Central memory CD4-positive, alpha-beta T cell (primary cell): Measurements from ENCODE around the gene CACNA1H.

Source experiments
- DNase-seq: peaks from one replicate; pipeline ENCODE4 v3.0.0; 2022

CACNA1H gene

GRCh38 chr16:1123525-1124230, 29.2 kb upstream of the CACNA1H start:
- no peak for DNase-seq

- no peak for DNase-seq
These were observed 28.6 kb upstream of the CACNA1H start for GRCh38 chr16:1124291-1124690.

GRCh38 chr16:1124795-1125194, 28.1 kb upstream of the CACNA1H start:
- DNase-seq = no peak

- peak; percentile 9 for DNase-seq
These were observed 27.4 kb upstream of the CACNA1H start for GRCh38 chr16:1125471-1125870.

- no peak for DNase-seq
These were observed 26.9 kb upstream of the CACNA1H start for GRCh38 chr16:1126044-1126443.

DNA sequence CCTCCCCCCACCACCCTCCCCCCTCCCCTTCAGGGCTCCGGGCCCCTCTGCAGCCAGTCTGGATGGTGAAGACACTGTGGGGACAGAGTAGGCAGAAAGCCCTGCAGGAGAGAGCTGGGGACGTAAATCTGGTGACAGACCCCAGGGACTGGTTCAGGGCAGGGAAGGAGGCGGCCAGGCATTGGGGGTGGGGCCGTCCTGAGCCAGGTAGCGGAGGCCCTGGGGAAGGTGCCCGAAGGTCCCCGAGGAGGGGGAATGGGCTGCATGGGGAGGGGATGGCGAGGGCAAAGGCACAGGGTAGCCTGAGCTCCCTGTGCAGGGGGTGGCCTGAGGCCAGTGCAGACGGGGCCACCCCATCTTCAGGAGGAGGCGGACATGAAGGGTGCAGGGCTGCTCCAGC, 26.3 kb upstream of the CACNA1H start:
- no peak for DNase-seq

DNA sequence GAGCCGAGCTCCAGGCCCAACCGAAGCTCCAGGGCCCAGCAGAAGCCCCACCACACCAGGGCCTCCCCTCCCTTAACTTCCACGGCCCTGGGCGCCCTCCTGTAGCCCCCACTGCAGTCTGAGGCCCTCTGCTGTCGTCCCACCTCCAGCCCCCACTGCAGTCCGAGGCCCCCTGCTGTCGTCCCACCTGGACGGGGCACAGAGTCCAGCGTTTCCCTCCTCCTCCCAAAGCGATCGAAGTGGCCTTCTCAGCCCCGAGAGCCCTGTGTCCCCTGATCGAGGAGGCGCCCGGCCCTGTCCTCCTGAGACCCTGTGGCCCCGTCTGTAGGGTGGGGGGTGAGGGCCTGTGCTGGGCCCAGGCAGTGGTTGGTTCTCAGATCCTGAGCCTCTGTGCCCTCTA, 25.8 kb upstream of the CACNA1H start:
- no peak for DNase-seq

DNA sequence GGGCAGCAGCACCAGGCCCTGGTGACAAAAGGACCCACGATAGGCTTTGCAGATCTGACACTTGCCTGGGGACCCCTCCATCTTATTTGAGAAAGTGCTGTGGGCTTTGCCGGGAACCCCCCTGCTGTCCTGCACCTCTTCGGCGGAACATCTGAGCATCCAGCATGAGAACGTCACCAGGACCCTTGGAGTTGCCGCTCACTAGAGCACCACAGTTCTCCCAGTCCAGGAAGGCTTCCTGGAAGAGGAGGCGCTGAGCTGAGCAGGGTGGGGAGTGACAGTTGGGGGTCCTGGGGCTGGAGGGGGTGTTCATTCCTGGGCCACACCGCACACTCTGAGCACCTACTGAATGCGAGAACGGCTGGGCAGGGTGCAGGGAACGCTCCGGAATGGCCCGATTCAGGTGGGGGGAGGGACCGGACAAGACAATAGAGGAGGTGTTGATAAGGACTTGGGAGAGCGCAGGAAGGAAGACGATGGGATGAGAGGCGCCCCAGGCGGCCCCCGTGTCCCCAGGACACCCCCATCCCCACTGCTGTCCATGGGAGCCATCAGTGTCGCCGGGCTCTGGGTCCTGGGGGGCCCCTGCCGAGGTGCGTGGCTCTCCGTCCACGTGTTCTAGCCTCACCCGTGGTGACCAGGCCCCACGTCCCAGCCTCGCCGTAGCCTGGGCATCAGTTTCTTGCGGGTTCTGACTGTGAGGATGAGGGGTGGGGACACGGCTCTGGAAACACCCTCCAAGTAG, 24.8 kb upstream of the CACNA1H start:
- DNase-seq = no peak

DNA sequence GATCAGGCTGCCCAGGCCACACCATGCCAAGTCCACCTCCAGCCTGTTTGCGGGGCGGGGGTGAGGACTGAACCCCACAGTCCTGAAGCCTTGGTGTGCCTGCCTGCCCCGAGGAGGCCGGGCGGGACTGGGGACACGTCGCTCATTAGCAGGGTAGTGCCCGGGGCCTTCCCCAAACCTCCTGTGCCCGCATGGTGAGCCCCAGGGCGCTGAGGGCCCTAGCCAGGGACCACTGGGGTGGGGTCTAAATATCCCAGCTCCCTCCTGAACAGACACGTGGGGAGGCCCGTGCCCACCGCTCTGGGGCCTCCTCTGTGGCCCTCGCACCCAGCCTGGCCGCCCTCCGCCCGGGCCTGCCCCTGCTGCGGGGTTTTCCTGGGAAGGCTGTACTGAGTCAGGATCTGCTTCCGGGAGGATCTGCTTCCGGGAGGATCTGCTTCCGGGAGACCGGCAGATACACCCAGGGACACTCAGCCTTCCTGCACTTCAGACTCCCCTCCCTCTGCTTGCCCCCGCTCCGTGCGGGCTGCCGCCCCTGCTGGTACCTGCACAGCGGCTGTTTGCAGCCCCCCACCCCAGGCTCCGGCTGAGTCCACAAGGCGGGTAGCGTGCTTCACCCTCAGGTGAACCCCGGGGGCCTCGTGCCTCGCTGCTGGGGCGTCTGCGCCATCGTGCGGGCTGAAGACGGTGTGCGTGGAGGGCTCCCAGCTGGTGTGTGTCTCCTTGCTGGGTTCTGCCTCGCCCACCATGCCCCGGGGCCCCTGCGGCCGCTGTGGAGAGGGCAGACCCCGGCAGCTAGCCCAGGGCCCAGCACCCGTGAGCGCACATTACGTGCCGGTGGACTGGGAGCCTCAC, 23.6 kb upstream of the CACNA1H start:
- no peak for DNase-seq

DNA sequence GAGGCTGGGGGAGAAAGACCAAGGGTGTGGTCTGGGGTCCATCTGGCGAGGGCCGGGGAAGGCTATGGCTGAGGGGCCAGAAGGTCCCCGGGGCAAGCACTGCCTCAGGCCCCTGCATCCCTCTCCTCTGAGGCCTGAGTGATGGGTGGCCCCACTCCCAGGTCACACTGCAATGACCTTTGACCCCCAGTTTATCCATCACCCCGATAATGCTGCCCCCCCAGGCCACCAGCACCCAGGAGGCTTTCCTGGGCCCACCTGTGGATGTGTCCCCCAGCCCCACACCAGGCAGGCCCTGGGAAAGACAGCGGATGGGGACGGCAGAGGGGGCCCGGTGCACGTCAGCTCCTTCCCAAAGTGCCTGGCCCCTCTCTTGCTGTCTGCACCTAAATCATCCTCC, 22.5 kb upstream of the CACNA1H start:
- no peak for DNase-seq

- no peak for DNase-seq
These were observed 21.4 kb upstream of the CACNA1H start for GRCh38 chr16:1131378-1131994.

- DNase-seq = no peak
These were observed 20.5 kb upstream of the CACNA1H start for GRCh38 chr16:1132431-1132830.

DNA sequence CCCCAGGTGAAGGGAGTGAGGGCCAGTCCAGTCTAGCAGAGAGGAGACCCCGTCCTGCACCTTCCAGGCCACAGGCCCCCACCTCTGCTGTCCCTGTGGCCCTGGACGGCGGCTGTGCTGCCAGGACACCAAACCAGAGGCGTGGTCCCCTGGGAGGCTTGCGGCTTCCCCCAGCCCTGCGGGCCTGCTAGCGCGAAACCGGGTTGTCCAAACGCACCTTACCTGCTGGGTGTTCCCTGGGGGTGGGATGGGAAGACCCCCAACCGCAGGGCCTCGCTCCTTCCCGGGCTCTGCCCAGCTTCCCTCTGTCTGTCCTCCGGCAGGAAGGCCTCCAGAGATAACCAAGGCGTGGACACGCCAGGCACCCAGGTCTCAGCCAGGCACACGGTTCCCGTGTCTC, 19.6 kb upstream of the CACNA1H start:
- DNase-seq = no peak

- no peak for DNase-seq
These were observed 18.9 kb upstream of the CACNA1H start for GRCh38 chr16:1133810-1134520.

DNA sequence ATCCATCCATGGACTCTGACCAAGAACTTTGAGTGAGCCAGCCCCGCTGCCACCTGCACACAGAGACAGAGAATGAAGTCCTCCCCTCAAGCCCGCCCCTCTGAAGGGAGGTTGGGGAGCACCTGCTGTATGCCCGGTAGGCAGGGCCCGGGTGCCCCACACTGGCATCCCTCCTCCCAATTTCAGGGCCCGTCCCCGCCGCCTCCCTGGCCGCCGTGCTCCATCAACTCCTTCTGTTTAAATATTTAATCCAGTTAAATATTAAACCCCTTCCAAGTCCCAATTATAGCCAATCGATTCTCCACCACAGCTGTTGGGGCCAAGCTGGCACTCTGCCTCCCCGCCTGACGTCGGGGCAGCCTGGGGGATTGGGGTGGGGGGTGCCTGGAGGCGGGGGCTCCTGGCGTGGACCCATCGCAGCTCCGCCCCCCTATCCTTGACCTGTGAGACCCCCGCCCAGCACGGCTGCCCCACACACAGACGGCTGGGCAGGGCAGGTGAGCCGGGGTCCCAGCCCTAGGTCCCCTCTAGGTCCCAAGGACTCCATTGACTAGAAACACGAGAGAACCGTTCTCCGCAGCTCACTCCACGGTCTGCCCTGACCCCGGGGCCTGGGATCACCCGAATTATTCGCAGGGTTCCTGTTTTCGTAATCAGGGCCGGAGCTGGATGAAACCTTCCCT, 18.0 kb upstream of the CACNA1H start:
- DNase-seq = no peak

DNA sequence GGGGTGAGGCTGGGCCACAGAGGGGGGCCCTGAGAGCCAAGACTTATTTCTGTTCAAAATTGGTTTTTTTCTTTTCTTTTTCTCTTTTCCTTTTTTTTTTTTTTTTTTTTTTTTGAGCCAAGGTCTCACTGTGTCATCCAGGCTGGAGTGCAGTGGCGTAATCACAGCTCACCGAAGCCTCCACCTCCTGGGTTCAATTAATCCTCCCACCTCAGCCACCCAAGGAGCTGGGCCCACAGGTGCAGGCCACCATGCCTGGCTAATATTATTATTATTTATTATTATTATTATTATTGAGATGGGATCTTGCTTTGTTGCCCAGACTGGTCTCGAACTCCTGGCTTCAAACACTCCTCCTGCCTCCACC, 17.5 kb upstream of the CACNA1H start:
- DNase-seq = no peak

- no peak for DNase-seq
These were observed 15.3 kb upstream of the CACNA1H start for GRCh38 chr16:1137604-1138003.

- DNase-seq = no peak
These were observed 12.2 kb upstream of the CACNA1H start for GRCh38 chr16:1140582-1141162.

- DNase-seq = no peak
These were observed 11.7 kb upstream of the CACNA1H start for GRCh38 chr16:1141191-1141590.

- no peak for DNase-seq
These were observed 11.2 kb upstream of the CACNA1H start for GRCh38 chr16:1141716-1142115.

DNA sequence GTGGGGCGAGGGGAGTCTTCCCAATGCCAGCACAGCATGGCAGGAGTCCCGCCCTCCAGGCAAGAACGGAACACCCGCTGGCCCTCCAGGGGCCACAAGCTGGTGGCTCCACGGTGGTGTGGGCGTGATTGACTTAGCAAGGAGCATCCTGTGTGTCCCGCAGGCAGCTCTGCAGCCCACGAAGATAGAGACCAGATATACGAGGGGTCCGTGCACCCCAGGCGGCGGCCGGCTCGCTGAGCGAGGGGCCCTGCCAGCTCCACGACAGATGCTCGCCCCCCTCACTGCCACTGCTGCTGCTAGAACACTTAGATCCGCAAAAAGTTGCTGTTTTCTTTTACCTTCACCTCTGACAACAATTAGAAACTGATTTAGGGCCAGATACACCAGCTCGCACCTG, 10.0 kb upstream of the CACNA1H start:
- no peak for DNase-seq
